ENCODE data around the gene R3HDM2.
A peak's percentile ranks its signal among the peaks of the same experiment; 100 is the strongest.
"Not testable (repeated sequence)": the region's sequence is repeated elsewhere in the genome, so short reads cannot be mapped to it uniquely, and the experiment has no call there.

The R3HDM2 gene

DNA sequence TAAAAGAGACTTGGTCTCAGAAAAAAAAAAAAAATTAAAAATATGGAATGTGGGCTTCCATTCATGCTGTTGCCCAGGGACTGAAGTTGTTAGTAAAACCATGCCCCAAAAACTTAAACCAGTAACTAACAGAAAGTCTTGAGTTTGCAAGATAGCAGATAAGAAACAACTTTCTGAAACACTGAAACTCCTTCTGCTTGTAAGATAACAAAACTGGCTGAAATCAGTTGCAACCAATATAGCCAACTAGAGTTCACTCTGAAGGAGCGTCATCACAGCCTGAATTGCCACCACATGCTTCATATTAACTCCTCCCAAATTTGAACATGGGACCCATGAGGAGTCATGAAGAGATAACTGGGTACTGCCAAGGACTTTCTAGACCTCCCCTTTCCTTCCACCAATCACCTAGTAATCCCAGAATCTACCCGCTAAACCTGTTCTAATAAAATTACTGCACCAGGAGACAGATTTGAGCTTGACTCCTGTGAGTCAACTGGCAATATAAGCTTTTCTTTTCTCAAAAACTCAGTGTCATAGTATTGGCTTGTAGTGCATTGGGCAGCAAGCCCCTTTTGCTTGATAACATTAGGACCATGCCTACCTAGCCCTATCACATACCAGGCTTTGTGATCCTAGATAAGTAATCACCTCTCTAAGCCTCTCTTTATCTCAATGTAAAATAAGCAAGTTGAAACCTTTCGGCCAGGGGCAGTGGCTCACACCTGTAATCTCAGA is 53.6 kb downstream of the R3HDM2 start:
- DNase-seq (ENCODE audit: low read depth), result no peak

DNA sequence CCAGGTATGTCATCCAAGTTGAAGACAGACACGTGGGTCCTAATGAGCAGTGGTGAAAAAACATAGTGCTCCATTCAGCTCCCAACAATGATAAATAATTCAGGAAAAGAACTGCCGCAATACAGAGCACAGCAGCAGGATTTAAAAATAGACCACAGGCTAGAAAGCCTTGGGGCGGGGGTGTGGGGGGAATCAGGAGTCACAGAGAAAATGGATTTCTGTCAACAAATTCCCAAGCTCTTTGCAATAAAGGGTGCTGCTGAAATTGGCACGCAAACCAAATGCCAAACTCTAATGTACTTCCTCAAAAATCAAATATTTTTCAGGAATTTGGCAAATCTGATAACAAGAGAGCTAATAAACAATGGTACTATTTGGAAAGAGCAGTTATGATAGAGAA is 58.6 kb downstream of the R3HDM2 start:
- peak; percentile 39 for DNase-seq (ENCODE audit: low read depth)

DNA sequence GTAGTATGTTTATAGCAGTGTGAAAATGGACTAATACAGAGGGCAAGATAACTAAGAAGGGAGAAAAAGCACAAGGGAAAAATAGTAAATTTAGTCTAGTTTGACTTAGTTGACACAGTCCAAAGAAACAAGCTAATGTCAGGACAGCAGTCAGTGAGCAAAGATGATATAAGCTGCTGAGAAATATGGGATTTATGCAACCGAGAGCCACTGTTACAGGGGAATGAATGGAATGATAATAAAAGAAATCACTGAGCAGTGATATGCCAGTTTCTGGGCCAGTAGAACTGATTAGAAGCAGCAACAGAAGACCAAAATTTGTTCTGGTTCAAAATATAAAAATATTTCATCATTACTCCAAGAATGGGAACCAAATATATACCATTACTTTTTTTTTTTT is 60.1 kb downstream of the R3HDM2 start:
- no peak for DNase-seq (ENCODE audit: low read depth)

GRCh38 chr12:57370072-57370471 is 60.8 kb downstream of the R3HDM2 start:
- no peak for DNase-seq (ENCODE audit: low read depth)

- DNase-seq (ENCODE audit: low read depth), result no peak
Observed at GRCh38 chr12:57369202-57369601, 61.6 kb downstream of the R3HDM2 start.

DNA sequence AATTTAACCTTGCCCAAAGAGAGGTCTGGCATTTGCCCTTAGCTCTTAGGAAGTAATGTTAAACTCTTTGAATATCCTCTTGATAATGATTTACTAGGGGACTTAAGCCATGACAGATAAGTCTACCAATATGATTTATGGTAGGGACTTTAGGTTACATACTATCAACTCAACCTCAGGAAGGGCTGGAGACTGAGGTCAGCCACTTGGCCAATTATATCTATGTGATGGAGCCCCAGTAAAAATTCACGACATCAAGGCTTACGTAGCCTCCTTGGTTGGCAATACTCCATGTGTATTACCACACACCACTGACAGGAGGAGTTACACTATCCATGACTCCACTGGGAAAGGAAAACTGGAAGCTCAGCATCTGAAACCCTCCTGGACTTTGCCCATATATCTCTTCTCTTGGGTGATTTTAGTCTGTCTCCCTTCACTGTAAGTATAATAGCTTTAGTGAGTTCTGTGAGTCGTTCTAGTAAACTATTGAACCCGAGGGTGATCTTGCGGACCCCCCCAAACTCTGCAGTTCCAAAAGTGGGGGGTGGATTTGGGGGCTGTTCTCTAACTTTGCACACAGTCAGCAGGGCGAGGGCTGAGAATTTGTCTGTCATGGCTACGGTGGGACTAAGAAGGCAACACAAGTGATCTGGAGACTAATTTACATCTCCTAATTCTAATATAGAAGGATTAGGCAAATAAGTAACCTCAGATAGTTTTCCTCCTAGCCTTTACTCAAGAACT is 62.3 kb downstream of the R3HDM2 start:
- DNase-seq (ENCODE audit: low read depth), result no peak

- DNase-seq (ENCODE audit: low read depth), result no peak
Observed at GRCh38 chr12:57367121-57367520, 63.7 kb downstream of the R3HDM2 start.

- DNase-seq (ENCODE audit: low read depth), result no peak
Observed at GRCh38 chr12:57366315-57366714, 64.5 kb downstream of the R3HDM2 start.

- DNase-seq (ENCODE audit: low read depth), result not testable (repeated sequence)
Observed at GRCh38 chr12:57364156-57364555, 66.7 kb downstream of the R3HDM2 start.

DNA sequence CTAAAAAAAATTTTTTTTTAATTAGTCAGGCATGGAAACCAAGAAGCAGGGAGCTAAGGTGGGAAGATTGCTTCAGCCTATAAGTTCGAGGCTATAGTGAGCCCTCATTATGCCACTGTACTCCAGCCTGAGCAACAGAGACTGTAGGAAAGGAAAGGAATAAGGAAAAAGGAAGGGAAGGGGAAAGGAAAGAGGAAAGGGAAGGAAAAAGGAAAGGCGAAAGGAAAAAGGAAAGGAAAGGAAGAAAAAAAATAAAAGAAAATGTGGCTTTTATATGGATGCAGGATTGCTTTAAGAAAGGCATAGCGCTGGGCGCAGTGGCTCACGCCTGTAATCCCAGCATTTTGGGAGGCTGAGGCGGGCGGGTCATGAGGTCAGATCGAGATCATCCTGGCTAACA is 70.4 kb downstream of the R3HDM2 start:
- no peak for DNase-seq (ENCODE audit: low read depth)

GRCh38 chr12:57358646-57359045 is 72.2 kb downstream of the R3HDM2 start:
- no peak for DNase-seq (ENCODE audit: low read depth)

- DNase-seq (ENCODE audit: low read depth), result no peak
Observed at GRCh38 chr12:57355734-57356133, 75.1 kb downstream of the R3HDM2 start.

DNA sequence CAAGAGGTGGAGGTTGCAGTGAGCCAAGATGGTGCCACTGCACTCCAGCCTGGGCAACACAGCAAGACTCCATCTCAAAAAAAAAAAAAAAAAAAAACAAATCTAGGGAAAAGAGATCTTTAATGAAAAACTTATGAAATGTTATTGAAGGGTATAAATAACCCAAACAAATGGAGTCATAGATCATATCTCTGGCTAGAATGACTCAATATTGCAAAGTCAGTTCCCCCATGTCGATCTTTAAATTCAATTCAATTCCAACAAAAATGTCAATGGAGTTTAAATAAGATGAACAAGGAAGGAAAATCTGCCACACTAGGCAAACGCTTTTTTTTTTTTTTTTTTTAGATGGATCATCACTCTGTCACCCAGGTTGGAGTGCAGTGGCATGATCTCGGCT is 78.7 kb downstream of the R3HDM2 start:
- no peak for DNase-seq (ENCODE audit: low read depth)

DNA sequence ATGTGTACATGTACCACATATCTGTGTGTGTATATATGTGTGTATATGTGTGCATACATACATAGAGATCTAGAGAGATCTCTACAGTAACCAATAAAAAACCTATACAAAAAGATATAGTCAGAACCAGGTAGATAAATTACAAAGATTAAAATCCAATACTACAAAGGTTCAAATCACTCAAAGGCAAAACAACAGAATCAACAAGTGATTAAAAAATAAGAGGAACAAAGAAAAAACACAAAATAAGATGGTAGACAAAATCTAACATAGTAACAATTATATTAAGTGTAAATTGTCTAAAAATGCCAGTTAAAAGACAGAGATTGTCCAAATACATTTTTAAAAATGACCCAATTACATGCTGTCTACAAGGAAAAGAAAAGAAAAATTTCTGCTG is 83.6 kb downstream of the R3HDM2 start:
- no peak for DNase-seq (ENCODE audit: low read depth)

DNA sequence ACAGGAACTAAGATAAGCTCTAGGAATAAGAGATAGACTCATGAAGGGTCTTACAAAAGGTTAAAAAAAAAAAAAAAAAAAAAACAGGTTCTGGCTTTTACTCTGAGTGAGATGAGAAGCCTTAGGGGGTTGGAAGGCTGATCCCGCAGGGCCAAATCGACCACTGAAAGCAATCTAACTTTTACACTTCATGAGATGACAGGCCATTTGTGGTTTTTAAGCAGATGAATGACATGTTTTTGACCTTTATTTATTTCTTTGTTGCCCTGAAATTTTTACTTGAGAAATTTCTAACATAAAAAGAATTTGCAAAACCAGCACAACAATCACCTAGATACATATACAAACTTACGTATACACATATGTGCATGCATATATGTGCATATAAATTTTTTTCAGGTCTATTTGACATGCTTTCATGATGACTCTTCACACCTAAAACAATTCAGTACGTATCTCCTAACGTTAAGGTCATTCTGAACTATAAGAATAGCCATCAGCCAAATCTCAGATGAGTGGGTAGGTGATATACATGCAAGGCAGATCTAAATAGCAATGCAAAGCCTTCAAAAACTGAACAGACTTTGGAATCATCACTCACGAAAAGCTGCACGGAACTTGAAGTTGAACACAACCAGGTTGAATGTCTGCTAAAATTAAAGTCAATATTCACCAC is 87.0 kb downstream of the R3HDM2 start:
- no peak for DNase-seq (ENCODE audit: low read depth)

DNA sequence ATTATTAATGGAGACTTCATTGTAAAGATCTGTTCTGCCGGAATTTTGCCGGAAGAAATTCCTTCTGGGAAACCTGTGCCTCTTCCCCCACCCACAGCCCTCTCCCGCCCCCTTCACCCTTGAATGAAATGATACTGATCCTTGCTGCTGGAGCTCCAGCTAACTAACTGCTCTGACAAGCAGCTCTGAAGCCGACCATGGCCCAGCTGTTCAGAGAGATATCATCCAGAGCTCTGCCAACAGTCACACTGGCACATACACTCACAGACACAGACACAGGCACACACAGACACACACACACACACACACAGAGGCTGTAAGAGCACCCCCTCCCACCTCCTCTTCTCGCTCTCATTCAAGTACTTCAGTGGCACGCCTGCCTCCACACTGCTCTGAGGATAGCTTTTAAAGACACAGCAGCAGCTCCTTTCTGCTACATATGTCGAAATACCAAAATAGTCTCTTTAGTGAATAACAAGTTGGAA is 88.6 kb downstream of the R3HDM2 start:
- DNase-seq (ENCODE audit: low read depth), result no peak

GRCh38 chr12:57341275-57341990 is 89.4 kb downstream of the R3HDM2 start:
- DNase-seq (ENCODE audit: low read depth), result no peak

DNA sequence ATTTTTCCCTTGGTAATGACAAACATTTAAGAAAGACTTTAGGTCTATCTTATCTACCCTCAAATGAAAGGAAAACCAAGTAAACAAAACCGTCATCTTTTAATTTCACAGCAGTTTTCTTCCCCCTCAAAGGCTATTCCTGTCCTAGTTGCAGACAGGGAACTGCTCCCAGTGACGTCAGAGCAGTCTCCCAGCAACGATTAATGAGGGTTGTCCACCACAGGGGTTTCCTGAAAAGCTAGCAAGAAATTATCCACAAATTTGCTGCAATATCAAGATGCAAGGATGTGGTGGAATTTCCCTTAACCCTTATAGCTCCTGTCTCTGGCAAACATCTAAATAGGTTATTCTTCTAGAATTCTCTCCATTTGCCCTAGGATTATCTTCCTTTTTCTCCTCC is 90.7 kb downstream of the R3HDM2 start:
- DNase-seq (ENCODE audit: low read depth), result no peak

DNA sequence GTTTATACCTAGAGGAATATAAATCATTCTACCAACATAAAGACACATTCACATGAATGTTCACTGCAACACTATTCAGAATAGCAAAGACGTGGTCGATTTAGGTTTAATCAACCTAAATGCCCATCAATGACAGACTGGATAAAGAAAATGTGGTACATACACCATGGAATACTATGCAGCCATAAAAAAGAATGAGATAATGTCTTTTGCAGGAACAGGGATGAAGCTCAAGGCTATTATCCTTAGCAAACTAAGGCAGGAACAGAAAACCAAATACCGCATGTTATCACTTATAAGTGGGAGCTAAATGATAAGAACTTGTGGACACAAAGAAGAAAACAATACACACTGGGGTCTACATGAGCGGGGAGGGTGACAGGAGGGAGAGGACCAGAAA is 94.5 kb downstream of the R3HDM2 start:
- not testable (repeated sequence) for DNase-seq (ENCODE audit: low read depth)

DNA sequence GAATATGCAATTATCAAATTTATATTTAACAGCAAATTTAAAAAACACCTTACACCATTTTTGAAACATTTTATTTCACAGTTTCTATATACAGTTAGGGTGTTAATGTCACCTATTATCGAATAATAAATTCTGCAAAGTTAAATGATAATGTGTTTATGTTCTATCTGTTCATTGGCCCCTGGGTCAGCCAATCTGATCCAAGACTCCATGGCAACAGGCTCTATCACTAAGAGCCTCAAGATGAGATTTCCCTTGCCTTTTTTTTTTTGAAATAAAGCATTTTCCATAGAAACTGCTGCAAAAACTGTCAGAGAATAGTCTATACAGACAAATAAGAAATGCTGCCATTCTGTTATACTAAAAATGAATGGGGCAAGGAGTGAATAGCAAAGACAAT is 96.6 kb downstream of the R3HDM2 start:
- no peak for DNase-seq (ENCODE audit: low read depth)

DNA sequence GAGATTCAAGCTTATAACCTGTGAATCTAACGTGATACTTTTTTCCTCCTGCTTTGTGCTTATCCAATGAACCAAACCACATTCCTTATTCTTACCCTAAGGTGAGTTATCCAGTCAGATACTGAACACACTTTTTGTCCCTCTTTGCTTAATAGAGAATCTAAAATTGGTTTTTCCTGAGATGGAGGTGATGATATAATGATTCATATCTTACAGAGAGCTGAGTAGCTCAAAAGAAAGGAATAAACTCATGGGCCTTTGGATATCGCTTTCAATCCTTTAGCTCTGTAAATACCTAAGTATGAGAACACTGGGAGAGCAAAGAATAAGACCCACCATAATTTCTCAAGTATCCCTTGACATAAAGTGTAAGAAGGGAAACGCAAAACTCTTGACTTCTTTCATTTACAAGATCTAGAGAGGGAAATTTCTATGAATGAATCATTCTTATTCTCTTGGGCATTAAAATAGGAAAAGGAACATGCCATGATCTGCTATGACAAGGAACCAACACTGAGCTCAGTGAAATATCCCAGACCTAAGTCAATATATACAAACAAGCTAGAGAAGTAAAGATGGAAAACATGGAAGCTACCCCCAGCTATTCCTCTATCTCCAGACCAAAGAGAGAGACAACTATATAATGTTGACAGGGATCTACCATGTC is 98.1 kb downstream of the R3HDM2 start:
- DNase-seq (ENCODE audit: low read depth), result no peak

DNA sequence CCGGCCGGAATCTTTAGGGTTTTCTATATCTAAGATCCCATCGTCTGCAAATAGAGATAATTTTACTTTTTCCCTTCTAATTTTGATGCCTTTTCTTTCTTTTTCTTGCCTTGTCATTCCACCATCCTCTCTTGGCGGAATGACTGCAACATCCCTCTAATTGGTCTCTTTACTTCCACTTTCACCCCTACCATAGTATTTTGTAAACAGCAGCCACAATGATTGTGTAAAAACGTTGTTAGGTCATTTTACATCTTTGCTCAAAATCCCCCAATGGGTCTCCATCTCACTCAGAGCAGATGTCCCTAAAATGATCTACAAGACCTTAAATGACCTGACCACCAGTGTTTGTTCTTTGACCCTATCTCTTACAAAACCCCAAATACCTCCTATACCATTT is 99.9 kb downstream of the R3HDM2 start:
- DNase-seq (ENCODE audit: low read depth), result no peak

All from HS-27A (cell line).